Cardiac muscle cell (in vitro differentiated cells and primary cell): ENCODE measurements around the gene MYL5. TPM values are rescaled to one million over a fixed set of nuclear protein-coding genes. Genes with fewer than 3 reads are reported as not detected.
"Not testable (repeated sequence)": the region's sequence is repeated elsewhere in the genome, so short reads cannot be mapped to it uniquely, and the experiment has no call there.

ENCODE experiments used
- DNase-seq, 2 donors: peaks; one replicate each; pipeline versions ENCODE4 v3.0.0 to v3.0.0-alpha.2; 2010 to 2017; ENCODE audit warnings: low read depth in 1 of 2, low spot score in 1 of 2
- H3K27ac ChIP-seq: fragments of 200-600 bp; sonication (generic); 2 replicates; pipeline ENCODE4 v1.5.1; 2016
- H3K27me3 ChIP-seq: fragments of 200-600 bp; sonication (generic); 2 replicates; pipeline ENCODE4 v1.6.0; 2016; ENCODE audit warnings: control low read depth
- H3K36me3 ChIP-seq: fragments of 200-600 bp; sonication (generic); 2 replicates; pipeline ENCODE4 v1.5.1; 2016; ENCODE audit warnings: control low read depth
- H3K4me1 ChIP-seq: fragments of 200-600 bp; sonication (generic); 2 replicates; pipeline ENCODE4 v1.8.1; 2017; ENCODE audit warnings: low read depth, mild to moderate bottlenecking, mixed run types
- H3K4me3 ChIP-seq: fragments of 200-600 bp; sonication (generic); 2 replicates; pipeline ENCODE4 v1.5.1; 2016; ENCODE audit warnings: mild to moderate bottlenecking
- H3K9me3 ChIP-seq: fragments of 200-600 bp; sonication (generic); 2 replicates; pipeline ENCODE4 v1.5.1; 2017; ENCODE audit warnings: low read depth, mild to moderate bottlenecking, control low read depth
- polyA plus RNA-seq: library from polyadenylated mRNA; unstranded; fragments of >200 nt; fragmentation: Nextera tagmentation; extraction: Ambion mirVana; gene quantifications from 2 replicates; pipeline ENCODE4 v1.2.1, GENCODE V29; 2016
- total RNA-seq: library from RNA; depleted of rRNA; stranded (reverse); fragments of >200 nt; gene quantifications from 2 replicates; pipeline ENCODE4 v1.2.3, GENCODE V29; 2016
- TF ChIP-seq, protein P1 (sequence below): IDR thresholded peaks from 2 replicates; pipeline ENCODE4 v1.5.1; 2012; ENCODE audit warnings: low read depth, mild to moderate bottlenecking, low read length

MYL5 gene
- total and polyA plus RNA-seq, 2 experiments from 2014 or later = 33.8 to 40.5 TPM

GRCh38 chr4:634599-634985 lies 39.8 kb upstream of the MYL5 start:
- Histone ChIP-seq H3K36me3 (no peaks in the 10 kb centered on the region), H3K4me3 (no peak overlapping the region), H3K4me1 (no peaks in the 10 kb centered on the region), H3K27me3 (no peaks in the 10 kb centered on the region), H3K9me3 (no peaks in the 10 kb centered on the region), H3K27ac (no peak overlapping the region)
- TF ChIP-seq, protein P1, sequence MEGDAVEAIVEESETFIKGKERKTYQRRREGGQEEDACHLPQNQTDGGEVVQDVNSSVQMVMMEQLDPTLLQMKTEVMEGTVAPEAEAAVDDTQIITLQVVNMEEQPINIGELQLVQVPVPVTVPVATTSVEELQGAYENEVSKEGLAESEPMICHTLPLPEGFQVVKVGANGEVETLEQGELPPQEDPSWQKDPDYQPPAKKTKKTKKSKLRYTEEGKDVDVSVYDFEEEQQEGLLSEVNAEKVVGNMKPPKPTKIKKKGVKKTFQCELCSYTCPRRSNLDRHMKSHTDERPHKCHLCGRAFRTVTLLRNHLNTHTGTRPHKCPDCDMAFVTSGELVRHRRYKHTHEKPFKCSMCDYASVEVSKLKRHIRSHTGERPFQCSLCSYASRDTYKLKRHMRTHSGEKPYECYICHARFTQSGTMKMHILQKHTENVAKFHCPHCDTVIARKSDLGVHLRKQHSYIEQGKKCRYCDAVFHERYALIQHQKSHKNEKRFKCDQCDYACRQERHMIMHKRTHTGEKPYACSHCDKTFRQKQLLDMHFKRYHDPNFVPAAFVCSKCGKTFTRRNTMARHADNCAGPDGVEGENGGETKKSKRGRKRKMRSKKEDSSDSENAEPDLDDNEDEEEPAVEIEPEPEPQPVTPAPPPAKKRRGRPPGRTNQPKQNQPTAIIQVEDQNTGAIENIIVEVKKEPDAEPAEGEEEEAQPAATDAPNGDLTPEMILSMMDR = no peak
- no peak for DNase-seq

DNA sequence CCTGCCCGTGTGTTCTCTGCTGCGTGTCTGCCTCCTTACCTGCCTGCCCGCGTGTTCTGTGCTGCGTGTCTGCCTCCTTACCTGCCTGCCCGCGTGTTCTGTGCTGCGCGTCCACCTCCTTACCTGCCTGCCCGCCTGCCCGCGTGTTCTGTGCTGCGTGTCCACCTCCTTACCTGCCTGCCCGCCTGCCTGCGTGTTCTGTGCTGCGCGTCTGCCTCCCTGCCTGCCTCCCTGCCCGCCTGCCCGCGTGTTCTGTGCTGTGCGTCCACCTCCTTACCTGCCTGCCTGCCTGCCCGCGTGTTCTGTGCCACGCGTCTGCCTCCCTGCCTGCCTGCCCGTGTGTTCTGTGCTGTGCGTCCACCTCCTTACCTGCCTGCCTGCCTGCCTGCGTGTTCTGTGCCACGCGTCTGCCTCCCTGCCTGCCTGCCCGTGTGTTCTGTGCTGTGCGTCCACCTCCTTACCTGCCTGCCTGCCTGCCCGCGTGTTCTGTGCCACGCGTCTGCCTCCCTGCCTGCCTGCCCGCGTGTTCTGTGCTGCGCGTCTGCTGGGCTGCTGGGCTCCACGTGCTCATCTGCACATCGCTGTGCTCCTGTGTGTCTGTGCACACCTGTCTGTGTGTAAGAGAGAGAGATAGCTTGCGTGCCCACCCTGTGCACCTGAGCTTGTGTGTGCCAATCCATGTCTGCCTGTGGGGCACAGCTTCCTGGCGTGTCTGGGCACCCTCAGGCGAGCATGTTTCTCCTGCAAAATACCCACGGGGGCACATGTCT lies 39.1 kb upstream of the MYL5 start:
- DNase-seq, H3K4me1 ChIP-seq, H3K27me3 ChIP-seq, H3K9me3 ChIP-seq, H3K4me3 ChIP-seq, H3K36me3 ChIP-seq, H3K27ac ChIP-seq: not testable (repeated sequence)

DNA sequence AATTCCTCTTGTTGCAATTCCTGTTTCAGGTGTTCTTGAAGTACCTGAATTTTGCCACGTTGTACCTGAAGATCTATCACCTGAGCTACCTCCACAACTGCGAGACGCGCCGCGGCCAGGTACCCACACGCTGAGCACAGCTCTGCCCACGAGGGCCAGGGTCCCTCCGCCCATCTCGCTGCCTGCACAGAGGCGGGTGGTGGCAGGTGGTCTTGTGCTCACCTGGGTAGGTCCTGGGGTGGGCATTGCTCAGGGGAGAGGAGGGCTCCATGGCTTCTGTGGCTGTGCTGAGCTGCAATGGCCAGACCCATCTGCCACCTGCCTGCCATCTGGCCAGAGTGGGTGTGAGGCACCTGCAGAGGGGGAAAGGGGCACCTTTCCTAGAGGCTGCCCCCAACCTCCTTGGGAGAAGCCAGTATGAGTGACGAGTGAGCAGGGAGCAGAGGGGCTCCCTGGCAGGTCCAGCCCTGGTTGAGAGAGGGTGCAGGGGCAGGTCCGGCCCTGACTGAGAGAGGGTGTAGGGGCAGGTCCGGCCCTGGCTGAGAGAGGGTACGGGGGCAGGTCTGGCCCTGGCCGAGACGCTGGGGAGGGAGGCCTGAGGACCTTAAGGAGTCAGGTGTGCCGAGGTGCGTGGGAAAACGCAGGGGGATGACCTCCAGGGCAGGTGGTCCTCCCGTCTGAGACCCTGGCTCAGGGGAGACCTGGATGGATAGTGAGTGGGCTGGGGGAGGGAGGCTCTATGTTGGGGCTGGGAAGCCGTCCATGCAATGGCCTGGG lies 38.3 kb upstream of the MYL5 start:
- Histone ChIP-seq H3K27me3 (no peaks in the 10 kb centered on the region), H3K4me3 (no peak overlapping the region), H3K4me1 (no peaks in the 10 kb centered on the region), H3K36me3 (no peaks in the 10 kb centered on the region), H3K9me3 (no peaks in the 10 kb centered on the region), H3K27ac (no peak overlapping the region)
- TF ChIP-seq, protein P1 = no peak
- DNase-seq = no peak

GRCh38 chr4:636628-637159 lies 37.6 kb upstream of the MYL5 start:
- no peaks in the 10 kb centered on the region for H3K4me1 ChIP-seq
- no peak overlapping the region for H3K27ac ChIP-seq
- no peaks in the 10 kb centered on the region for H3K9me3 ChIP-seq
- no peak overlapping the region for H3K4me3 ChIP-seq
- no peak for DNase-seq
- TF ChIP-seq, protein P1 = no peak
- H3K36me3 ChIP-seq = no peaks in the 10 kb centered on the region
- no peaks in the 10 kb centered on the region for H3K27me3 ChIP-seq

DNA sequence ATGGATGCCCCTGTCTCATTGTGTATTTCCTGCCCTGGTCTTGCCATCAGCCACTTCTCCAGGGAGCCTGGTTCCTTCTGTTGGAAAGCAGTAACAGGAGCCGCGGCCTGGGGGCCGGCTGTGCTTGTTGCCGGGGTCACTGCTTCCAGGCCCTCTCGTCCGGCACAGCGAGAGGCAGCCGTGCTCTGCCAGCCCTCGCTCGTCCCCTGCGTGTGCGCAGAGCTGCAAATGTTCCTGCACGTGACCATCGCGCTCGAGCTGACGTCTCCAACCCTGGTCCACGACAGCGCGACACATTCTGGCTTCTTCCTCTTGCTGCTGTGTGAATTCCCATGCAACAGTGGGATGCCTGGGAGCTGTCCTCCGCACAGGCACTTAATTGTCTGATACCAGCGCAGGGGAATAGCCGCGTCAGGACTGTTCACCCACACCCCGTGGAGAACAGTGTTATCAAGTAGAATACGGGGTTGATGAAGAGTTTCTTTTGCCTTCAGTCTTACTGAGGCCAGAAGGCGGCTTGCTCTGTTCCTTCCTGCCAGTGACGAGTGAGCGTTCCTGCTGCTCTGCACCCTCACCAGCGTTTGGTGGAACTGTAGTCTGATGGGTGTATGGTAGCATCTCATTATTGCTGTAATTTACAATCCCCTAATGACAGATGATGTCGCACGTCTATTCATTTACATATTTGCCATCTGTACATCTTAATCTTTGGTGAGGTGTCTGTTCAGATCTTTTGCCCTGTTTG lies 36.6 kb upstream of the MYL5 start:
- Histone ChIP-seq H3K27ac (no peak overlapping the region), H3K4me1 (no peaks in the 10 kb centered on the region), H3K36me3 (no peaks in the 10 kb centered on the region), H3K4me3 (no peak overlapping the region), H3K9me3 (no peaks in the 10 kb centered on the region), H3K27me3 (no peaks in the 10 kb centered on the region)
- TF ChIP-seq, protein P1 = no peak
- no peak for DNase-seq

GRCh38 chr4:642366-642765 lies 32.0 kb upstream of the MYL5 start:
- not testable (repeated sequence) for H3K36me3 ChIP-seq, H3K4me3 ChIP-seq, H3K4me1 ChIP-seq, DNase-seq, H3K27me3 ChIP-seq, H3K27ac ChIP-seq, H3K9me3 ChIP-seq
